VCaP (cell line): ENCODE measurements around the gene NPHS1.

Experiments used
- H3K27ac ChIP-seq: fragments of 450-650 bp; 2 replicates; pipeline ENCODE4 v1.5.1; 2017
- TF ChIP-seq, protein P1 (sequence below): fragments of 450-650 bp; conservative IDR thresholded peaks from 2 replicates; pipeline ENCODE4 v1.5.1; 2017; ENCODE audit warnings: mild to moderate bottlenecking, moderate library complexity

The NPHS1 gene

DNA sequence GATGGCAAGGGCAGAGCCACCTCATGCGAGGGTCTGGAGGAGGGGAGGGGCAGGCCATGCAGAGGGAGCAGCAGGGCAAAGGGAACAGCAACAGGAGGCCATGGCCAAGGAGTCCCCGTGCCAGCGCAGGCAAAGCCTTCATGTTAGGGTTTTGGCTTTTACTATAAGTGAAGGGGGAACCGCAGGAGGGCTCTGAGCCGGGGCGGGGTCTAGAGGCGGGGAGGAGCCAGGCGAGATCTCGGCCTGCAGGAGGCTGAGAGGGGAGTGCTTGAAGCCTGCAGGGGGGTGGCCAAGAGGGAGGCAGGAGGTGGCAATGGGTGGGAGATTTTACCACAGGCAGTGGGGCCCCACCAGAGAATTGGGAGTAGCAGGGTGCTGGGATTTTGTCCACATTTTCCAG lies 70.7 kb downstream of the NPHS1 start:
- H3K27ac ChIP-seq = no peak overlapping the region
- TF ChIP-seq, protein P1, sequence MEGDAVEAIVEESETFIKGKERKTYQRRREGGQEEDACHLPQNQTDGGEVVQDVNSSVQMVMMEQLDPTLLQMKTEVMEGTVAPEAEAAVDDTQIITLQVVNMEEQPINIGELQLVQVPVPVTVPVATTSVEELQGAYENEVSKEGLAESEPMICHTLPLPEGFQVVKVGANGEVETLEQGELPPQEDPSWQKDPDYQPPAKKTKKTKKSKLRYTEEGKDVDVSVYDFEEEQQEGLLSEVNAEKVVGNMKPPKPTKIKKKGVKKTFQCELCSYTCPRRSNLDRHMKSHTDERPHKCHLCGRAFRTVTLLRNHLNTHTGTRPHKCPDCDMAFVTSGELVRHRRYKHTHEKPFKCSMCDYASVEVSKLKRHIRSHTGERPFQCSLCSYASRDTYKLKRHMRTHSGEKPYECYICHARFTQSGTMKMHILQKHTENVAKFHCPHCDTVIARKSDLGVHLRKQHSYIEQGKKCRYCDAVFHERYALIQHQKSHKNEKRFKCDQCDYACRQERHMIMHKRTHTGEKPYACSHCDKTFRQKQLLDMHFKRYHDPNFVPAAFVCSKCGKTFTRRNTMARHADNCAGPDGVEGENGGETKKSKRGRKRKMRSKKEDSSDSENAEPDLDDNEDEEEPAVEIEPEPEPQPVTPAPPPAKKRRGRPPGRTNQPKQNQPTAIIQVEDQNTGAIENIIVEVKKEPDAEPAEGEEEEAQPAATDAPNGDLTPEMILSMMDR = no peak

DNA sequence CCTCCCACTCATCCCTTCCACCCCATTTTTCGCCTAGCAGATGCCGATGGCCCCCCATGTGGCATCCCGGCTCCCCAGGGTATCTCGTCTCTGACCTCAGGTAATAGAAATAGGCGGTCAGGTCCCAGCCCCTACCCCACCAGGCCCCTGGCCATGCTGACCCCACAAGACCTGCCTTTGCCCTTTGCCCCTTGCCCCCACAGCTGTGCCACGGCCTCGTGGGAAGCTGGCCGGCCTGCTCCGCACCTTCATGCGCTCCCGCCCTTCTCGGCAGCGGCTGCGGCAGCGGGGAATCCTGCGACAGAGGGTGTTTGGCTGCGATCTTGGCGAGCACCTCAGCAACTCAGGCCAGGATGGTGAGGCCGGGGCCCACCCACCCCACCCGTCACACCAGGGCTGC lies 71.6 kb downstream of the NPHS1 start:
- no peak overlapping the region for H3K27ac ChIP-seq
- TF ChIP-seq, protein P1 = no peak

DNA sequence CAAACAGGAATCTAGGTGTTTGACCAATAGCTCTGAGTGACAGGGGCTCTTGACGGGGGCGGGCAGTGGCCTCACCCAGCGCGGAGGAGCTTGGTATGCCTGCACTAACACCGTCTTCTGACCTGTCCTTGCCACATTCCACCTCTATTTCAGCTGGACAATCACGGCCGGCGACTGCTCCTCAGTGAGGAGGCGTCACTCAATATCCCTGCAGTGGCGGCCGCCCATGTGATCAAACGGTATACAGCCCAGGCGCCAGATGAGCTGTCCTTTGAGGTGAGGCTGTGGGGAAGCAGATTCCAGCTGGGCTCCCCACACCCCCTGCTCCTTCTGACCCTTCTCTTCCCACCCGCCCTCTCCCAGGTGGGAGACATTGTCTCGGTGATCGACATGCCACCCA lies 72.2 kb downstream of the NPHS1 start:
- no peak overlapping the region for H3K27ac ChIP-seq
- TF ChIP-seq, protein P1 = no peak

DNA sequence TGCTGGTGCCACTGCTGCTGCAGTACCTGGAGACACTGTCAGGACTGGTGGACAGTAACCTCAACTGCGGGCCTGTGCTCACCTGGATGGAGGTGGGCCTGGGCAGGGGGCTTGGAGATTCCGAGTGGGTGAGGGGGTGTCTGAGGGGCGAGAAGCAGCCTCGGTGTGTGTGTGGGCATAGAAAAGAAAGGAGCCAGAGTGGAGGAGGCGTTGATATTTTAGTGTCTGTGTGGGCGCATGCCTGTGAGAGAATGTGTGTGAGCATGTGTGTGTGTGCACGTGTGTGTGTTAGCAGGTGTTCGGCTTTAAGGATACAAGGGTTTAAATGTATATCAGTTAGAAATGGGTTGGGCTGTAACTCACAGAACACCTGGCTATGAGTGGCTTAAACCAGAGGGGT lies 73.3 kb downstream of the NPHS1 start:
- TF ChIP-seq, protein P1 = no peak
- H3K27ac ChIP-seq = no peak overlapping the region

DNA sequence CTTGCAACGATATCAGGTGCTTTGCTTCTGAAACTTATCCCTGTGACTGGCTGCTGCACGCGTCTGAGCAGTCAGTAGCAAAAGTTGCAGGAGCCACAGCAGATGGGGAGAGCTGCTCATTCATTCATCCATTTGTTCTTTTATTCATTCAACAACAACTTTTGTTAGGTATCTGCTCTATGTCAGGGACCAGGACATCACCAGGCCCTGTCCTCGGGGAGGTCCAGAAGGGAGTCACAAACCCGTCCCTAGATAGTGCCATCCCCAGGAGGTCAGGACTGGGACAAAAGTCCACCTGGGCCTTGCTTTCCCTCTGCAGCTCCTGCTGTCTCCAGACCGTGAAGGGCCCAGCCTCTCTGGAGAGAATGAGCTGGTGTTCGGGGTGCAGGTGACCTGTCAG lies 74.3 kb downstream of the NPHS1 start:
- no peak overlapping the region for H3K27ac ChIP-seq
- TF ChIP-seq, protein P1 = no peak

DNA sequence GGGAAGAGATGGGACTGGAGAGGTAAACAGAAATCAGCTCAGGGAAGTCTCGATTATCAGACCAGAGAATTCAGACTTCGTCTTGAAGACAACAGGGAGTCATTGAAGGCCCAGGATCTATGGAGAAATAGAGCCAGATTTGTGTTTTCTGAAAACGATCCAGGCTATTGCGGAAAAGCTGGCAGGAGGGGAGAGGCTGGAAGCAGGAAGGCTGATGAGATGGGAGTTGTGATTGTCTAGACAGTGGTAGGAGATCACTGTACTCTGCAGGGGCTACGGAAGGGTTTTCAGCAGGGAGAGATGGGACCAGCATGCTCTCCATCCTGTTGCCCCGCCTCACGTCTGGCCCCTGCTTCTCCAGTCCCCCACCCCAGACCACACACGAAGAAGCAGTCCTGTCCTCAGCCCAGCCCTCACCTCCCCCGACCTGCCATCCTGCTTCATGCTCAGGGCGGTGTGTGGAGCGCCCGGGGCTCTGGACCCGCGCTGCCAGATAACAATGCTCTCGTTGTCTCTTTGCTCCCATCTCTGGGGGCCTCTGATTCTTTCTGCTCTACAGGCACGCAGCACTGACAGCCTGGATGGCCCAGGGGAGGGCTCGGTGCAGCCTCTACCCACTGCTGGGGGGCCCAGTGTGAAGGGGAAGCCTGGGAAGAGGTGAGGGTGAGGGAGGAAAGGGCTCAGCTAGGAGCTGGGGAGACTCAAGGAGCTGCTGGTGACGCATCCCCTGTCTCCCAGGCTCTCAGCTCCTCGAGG lies 75.0 kb downstream of the NPHS1 start:
- H3K27ac ChIP-seq = no peak overlapping the region
- TF ChIP-seq, protein P1 = no peak

DNA sequence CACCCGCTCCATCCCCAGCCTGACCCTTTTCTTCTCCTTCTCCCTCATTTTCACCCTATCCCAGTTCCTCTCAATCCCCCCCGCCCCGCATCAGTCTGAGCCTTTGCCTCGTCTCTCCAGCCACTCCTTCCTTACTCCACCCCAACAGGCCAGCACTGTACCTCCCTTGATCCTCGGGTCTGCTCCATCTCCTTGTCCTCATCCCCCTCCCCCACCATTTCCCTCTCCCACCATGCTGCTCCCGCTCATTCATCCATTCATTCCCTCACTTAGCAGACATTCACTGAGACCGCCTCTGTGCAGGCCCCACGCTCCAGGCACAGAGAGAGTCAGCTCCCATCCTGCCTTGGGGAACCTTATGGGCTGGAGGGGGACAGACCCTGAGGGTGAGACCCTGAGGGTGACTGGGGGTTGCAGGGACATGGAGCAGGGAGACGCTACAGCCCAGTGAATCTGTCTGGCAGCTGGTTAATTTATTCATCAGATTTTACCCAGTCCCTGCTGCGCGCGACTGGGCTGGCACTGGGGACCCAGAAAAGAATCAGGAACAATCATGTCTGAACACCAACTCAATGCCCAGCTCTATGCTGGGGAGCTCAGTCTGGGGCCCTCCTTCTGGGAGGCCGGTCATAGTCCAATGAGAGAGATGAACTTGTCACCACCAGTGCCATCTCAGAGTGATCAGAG lies 76.1 kb downstream of the NPHS1 start:
- peak overlapping the region; percentile 66; the same call in 1 of the 2 replicates for H3K27ac ChIP-seq
- TF ChIP-seq, protein P1 = no peak
